VCaP (cell line): ENCODE data around the gene FOXP2.

Source experiments
- H3K27ac ChIP-seq: fragments of 450-650 bp; 2 replicates; pipeline ENCODE4 v1.5.1; 2017
- CTCF ChIP-seq: fragments of 450-650 bp; conservative IDR thresholded peaks from 2 replicates; pipeline ENCODE4 v1.5.1; 2017; ENCODE audit warnings: mild to moderate bottlenecking, moderate library complexity

Gene FOXP2

GRCh38 chr7:114695182-114695581 lies 280.6 kb downstream of the FOXP2 start:
- TF ChIP-seq CTCF, result no peak
- H3K27ac ChIP-seq, result no peak overlapping the region

GRCh38 chr7:114700247-114700928 lies 285.8 kb downstream of the FOXP2 start:
- TF ChIP-seq CTCF, result no peak
- H3K27ac ChIP-seq, result no peak overlapping the region

GRCh38 chr7:114703677-114704076 lies 289.1 kb downstream of the FOXP2 start:
- no peak for TF ChIP-seq CTCF
- H3K27ac ChIP-seq, result no peak overlapping the region

- H3K27ac ChIP-seq, result no peak overlapping the region
- TF ChIP-seq CTCF, result no peak
These were observed 294.0 kb downstream of the FOXP2 start for GRCh38 chr7:114708646-114709045.

- H3K27ac ChIP-seq, result no peak overlapping the region
- no peak for TF ChIP-seq CTCF
These were observed 295.9 kb downstream of the FOXP2 start for GRCh38 chr7:114710499-114710898.

- no peak overlapping the region for H3K27ac ChIP-seq
- TF ChIP-seq CTCF, result no peak
These were observed 296.6 kb downstream of the FOXP2 start for GRCh38 chr7:114711241-114711640.

- no peak overlapping the region for H3K27ac ChIP-seq
- no peak for TF ChIP-seq CTCF
These were observed 301.3 kb downstream of the FOXP2 start for GRCh38 chr7:114715907-114716306.
